T-helper 22 cell (primary cell): ENCODE measurements around the gene APBA2.

Experiments
- DNase-seq: peaks from one replicate; pipeline ENCODE4 v3.0.0-alpha.2; 2020; ENCODE audit warnings: low read depth

The APBA2 gene

GRCh38 chr15:28915041-28915810 lies 29.5 kb downstream of the APBA2 start:
- no peak for DNase-seq

GRCh38 chr15:28915935-28916334 lies 30.2 kb downstream of the APBA2 start:
- no peak for DNase-seq

GRCh38 chr15:28917791-28918140 lies 32.0 kb downstream of the APBA2 start:
- no peak for DNase-seq

- DNase-seq: no peak
Observed at GRCh38 chr15:28918141-28918983, 32.6 kb downstream of the APBA2 start.

GRCh38 chr15:28919201-28919635 lies 33.4 kb downstream of the APBA2 start:
- no peak for DNase-seq

GRCh38 chr15:28919679-28920655 lies 34.2 kb downstream of the APBA2 start:
- DNase-seq: no peak

- DNase-seq: no peak
Observed at GRCh38 chr15:28920781-28921331, 35.1 kb downstream of the APBA2 start.

- no peak for DNase-seq
Observed at GRCh38 chr15:28921336-28921735, 35.6 kb downstream of the APBA2 start.

GRCh38 chr15:28921919-28922706 lies 36.3 kb downstream of the APBA2 start:
- no peak for DNase-seq

- DNase-seq: no peak
Observed at GRCh38 chr15:28922707-28923012, 36.9 kb downstream of the APBA2 start.

GRCh38 chr15:28923726-28924280 lies 38.0 kb downstream of the APBA2 start:
- no peak for DNase-seq

- no peak for DNase-seq
Observed at GRCh38 chr15:28927043-28927442, 41.3 kb downstream of the APBA2 start.

GRCh38 chr15:28929200-28929599 lies 43.4 kb downstream of the APBA2 start:
- no peak for DNase-seq

GRCh38 chr15:28930011-28930410 lies 44.2 kb downstream of the APBA2 start:
- no peak for DNase-seq

- DNase-seq: no peak
Observed at GRCh38 chr15:28930476-28931291, 44.9 kb downstream of the APBA2 start.

- no peak for DNase-seq
Observed at GRCh38 chr15:28931828-28932227, 46.1 kb downstream of the APBA2 start.

GRCh38 chr15:28932361-28932760 lies 46.6 kb downstream of the APBA2 start:
- DNase-seq: no peak

- DNase-seq: no peak
Observed at GRCh38 chr15:28933710-28934445, 48.1 kb downstream of the APBA2 start.

- DNase-seq: no peak
Observed at GRCh38 chr15:28934645-28935044, 48.9 kb downstream of the APBA2 start.
